ENCODE data around the gene METTL21A.

DNA sequence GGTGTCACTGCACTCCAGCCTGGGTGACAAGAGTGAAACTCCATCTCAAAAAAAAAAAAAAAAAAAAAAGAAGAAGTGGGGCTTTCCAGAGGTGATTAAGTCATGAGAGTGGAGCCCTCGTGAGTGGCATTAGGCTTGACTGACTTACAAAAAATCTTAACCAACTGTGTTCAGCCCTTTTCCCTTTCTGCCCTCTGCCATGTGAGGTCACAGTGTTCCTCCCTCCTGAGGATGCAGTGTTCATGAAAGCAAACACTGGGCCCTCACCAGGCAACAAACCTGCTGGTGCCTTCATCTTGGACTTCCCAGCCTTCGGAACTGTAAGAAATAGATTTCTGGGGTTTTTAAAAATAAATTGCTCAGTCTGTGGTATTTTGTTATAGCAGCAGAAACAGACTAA, 37.0 kb upstream of the METTL21A start:
- no peak for TF ChIP-seq POLR2A (IDR thresholded peaks at IDR 0.05; ENCODE audit: low read length)
- TF ChIP-seq GATA1 (IDR thresholded peaks at IDR 0.05; ENCODE audit: low read depth, low read length): no peak

All from erythroblast (primary cell).